ENCODE measurements around the gene TWF1. TPM values are rescaled to one million over a fixed set of nuclear protein-coding genes. Genes with fewer than 3 reads are reported as not detected.
"Not testable (repeated sequence)": the region's sequence is repeated elsewhere in the genome, so short reads cannot be mapped to it uniquely, and the experiment has no call there.

TWF1 gene
- total RNA-seq, 1 experiment from 2014 or later, result 85.9 TPM

DNA sequence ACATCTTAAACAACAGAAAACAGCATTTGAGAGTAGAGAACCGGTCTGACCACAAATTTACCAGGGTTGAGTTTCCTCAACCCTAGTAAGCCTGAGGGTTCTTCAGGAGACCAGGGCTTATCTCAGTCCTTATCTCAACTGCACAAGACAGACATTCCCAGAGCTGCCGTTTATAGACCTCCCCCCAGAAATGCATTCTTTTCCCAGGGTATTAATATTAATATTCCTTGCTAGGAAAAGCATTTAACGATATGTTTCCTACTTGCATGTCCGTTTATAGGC is 42.0 kb upstream of the TWF1 start:
- CTCF ChIA-PET, result no interaction called here
- intact Hi-C loops (cut with micrococcal nuclease; ENCODE audit: unreplicated experiment), result no loop called here
- TF ChIP-seq CTCF (conservative IDR thresholded peaks at IDR 0.05) (no peak), EZH2 (IDR thresholded peaks at IDR 0.05; ENCODE audit: low read depth) (no peak)

DNA sequence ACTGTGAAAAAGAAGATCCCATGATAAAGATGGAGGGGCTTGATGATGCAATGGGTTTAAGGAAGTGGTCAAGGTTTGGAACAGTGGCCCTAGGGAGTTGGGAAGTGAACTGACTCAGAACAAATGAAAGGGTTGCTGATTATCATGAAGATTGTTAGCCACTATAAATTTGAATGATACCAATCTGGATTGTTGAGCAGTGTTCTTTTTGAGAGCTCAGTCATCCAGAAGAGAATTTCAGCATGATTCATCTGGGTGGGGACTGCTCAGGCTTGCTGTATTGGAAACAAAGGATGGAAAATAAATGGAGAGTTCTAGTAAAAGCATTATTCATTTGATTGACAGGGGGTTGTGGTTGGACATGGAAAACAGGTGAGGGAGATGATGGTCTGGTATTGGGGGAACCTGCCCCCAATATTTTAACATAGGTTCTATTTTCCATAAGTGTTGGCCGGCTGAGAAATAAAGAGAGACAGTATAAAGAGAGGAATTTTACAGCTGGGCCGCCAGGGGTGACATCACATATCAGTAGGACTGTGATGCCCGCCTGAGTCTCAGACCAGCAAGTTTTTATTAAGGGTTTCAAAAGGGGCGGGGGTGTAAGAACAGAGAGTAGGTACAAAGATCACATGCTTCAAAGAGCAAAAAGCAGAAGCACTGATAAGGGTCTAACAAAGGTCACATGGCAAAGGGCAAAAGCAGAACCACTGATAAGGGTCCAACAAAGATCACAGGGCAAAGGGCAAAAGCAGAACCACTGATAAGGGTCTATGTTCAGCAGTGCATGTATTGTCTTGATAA is 41.5 kb upstream of the TWF1 start:
- Histone ChIP-seq H3K36me3 (ENCODE audit: low read depth) (peaks cover 15% of the 10 kb centered on the region; the same call in 1 of the 2 replicates), H3K9me3 (ENCODE audit: insufficient read depth, low read depth) (peaks cover 32% of the 10 kb centered on the region), H3F3A (ENCODE audit: insufficient read depth, low read depth) (peaks cover 24% of the 10 kb centered on the region), H3K27ac (peak overlapping the region; percentile 81), H3K4me1 (replicated peaks; ENCODE audit: insufficient read depth) (peaks cover 19% of the 10 kb centered on the region)
- H2AFZ ChIP-seq; intact Hi-C loops (cut with micrococcal nuclease; ENCODE audit: unreplicated experiment); BruUV-seq (replicated peaks); H3K9me2 ChIP-seq (ENCODE audit: insufficient read depth); H3K27me3 ChIP-seq (ENCODE audit: insufficient read depth, low read depth); POLR2A ChIA-PET (ENCODE audit: unreplicated experiment); CTCF ChIA-PET; H3K4me2 ChIP-seq; H3K4me3 ChIP-seq; H3K79me2 ChIP-seq (ENCODE audit: low read depth); H4K20me1 ChIP-seq (ENCODE audit: insufficient read depth): not testable (repeated sequence)
- peak; percentile 21 to 83 for DNase-seq

More for the DNA sequence above, 42.0 kb upstream of the TWF1 start:
- no TSS peak for BruUV-seq (replicated peaks)
- Histone ChIP-seq H3K4me3 (no peak overlapping the region), H2AFZ (no peak overlapping the region), H3F3A (ENCODE audit: insufficient read depth, low read depth) (peaks cover 24% of the 10 kb centered on the region), H3K4me1 (replicated peaks; ENCODE audit: insufficient read depth) (peaks cover 19% of the 10 kb centered on the region), H3K79me2 (ENCODE audit: low read depth) (no peaks in the 10 kb centered on the region), H3K9me3 (ENCODE audit: insufficient read depth, low read depth) (peaks cover 32% of the 10 kb centered on the region), H4K20me1 (ENCODE audit: insufficient read depth) (no peaks in the 10 kb centered on the region), H3K27me3 (ENCODE audit: insufficient read depth, low read depth) (no peaks in the 10 kb centered on the region), H3K36me3 (ENCODE audit: low read depth) (peaks cover 15% of the 10 kb centered on the region; the same call in 1 of the 2 replicates), H3K27ac (peak overlapping the region; percentile 81; the same call in 1 of the 2 replicates), H3K9me2 (ENCODE audit: insufficient read depth) (no peaks in the 10 kb centered on the region), H3K4me2 (no peak overlapping the region)
- POLR2A ChIA-PET (ENCODE audit: unreplicated experiment), result no interaction called here
- DNase-seq, result peak; percentile 16 to 61

GRCh38 chr12:43842259-43842658 is 36.1 kb upstream of the TWF1 start:
- BruUV-seq (replicated peaks), result no TSS peak
- TF ChIP-seq CTCF (conservative IDR thresholded peaks at IDR 0.05) (no peak), EZH2 (IDR thresholded peaks at IDR 0.05; ENCODE audit: low read depth) (no peak)
- no peaks in the 10 kb centered on the region for H3K9me2 ChIP-seq (ENCODE audit: insufficient read depth)
- DNase-seq, result no peak
- H3K27me3 ChIP-seq (ENCODE audit: insufficient read depth, low read depth), result no peaks in the 10 kb centered on the region
- POLR2A ChIA-PET (ENCODE audit: unreplicated experiment), result no interaction called here
- H3K27ac ChIP-seq, result no peak overlapping the region
- CTCF ChIA-PET, result no interaction called here
- H4K20me1 ChIP-seq (ENCODE audit: insufficient read depth), result no peaks in the 10 kb centered on the region
- no peaks in the 10 kb centered on the region for H3K79me2 ChIP-seq (ENCODE audit: low read depth)
- H2AFZ ChIP-seq, result no peak overlapping the region
- no peak overlapping the region for H3K4me2 ChIP-seq
- H3K36me3 ChIP-seq (ENCODE audit: low read depth), result peaks cover 9% of the 10 kb centered on the region; the same call in 1 of the 2 replicates
- intact Hi-C loops (cut with micrococcal nuclease; ENCODE audit: unreplicated experiment), result no loop called here
- H3F3A ChIP-seq (ENCODE audit: insufficient read depth, low read depth), result peaks cover 11% of the 10 kb centered on the region
- no peak overlapping the region for H3K4me3 ChIP-seq
- H3K9me3 ChIP-seq (ENCODE audit: insufficient read depth, low read depth), result peaks cover 14% of the 10 kb centered on the region
- H3K4me1 ChIP-seq (replicated peaks; ENCODE audit: insufficient read depth), result peaks cover 11% of the 10 kb centered on the region
